Heart left ventricle (tissue), 16 donors: Measurements from ENCODE around the gene NCOA1. TPM values are rescaled to one million over a fixed set of nuclear protein-coding genes. Genes with fewer than 3 reads are reported as not detected.

Source experiments
- ATAC-seq, 4 donors: fragments of 200-7000 bp; cut with Tn5 transposase; one replicate each; pipeline ENCODE4 v1.9.1; 2020 to 2022; ENCODE audit warnings: moderate library complexity in 4 of 4, mild to moderate bottlenecking in 3 of 4, moderate number of reproducible peaks in 1 of 4
- DNase-seq, 5 donors: peaks; one replicate each; pipeline ENCODE4 v3.0.0-alpha.2; 2020
- H3K27ac ChIP-seq, 12 donors: fragments of 200-600 bp; sonication (generic) in 4 of 12; one replicate each; pipeline versions ENCODE4 v1.5.0 to v1.8.0; 2016 to 2022; ENCODE audit warnings: mild to moderate bottlenecking in 2 of 12
- H3K27me3 ChIP-seq, 9 donors: fragments of 200-600 bp; sonication (generic) in 2 of 9; one replicate each; pipeline versions ENCODE4 v1.5.1 to v1.8.0; 2016 to 2022; ENCODE audit warnings: mild to moderate bottlenecking in 3 of 9
- H3K36me3 ChIP-seq, 9 donors: fragments of 200-600 bp; sonication (generic) in 2 of 9; one replicate each; pipeline versions ENCODE4 v1.5.0 to v1.8.0; 2018 to 2022; ENCODE audit warnings: mild to moderate bottlenecking in 2 of 9
- H3K4me1 ChIP-seq, 12 donors: fragments of 200-600 bp; sonication (generic) in 4 of 12; one replicate each; pipeline versions ENCODE4 v1.5.0 to v1.8.0; 2016 to 2022; ENCODE audit warnings: mild to moderate bottlenecking in 3 of 12
- H3K4me3 ChIP-seq, 12 donors: fragments of 200-600 bp; sonication (generic) in 4 of 12; one replicate each; pipeline versions ENCODE4 v1.5.0 to v1.8.0; 2017 to 2022; ENCODE audit warnings: mild to moderate bottlenecking in 9 of 12, moderate library complexity in 4 of 12
- H3K9me3 ChIP-seq, 12 donors: fragments of 200-600 bp; sonication (generic) in 4 of 12; one replicate each; pipeline versions ENCODE4 v1.5.0 to v1.8.0; 2016 to 2022; ENCODE audit warnings: mild to moderate bottlenecking in 1 of 12
- CTCF ChIP-seq, 12 donors: fragments of 200-600 bp; sonication (generic) in 4 of 12; IDR thresholded peaks; one replicate each; pipeline versions ENCODE4 v1.5.0 to v1.8.0; 2018 to 2022; ENCODE audit warnings: antibody characterized with exemption in 12 of 12, mild to moderate bottlenecking in 5 of 12
- POLR2A ChIP-seq, 2 donors: fragments of 450-650 bp; IDR thresholded peaks; one replicate each; pipeline ENCODE4 v1.6.1; 2017; ENCODE audit warnings: antibody characterized with exemption in 2 of 2, mild to moderate bottlenecking in 2 of 2, moderate library complexity in 2 of 2
- WGBS, 4 donors: extraction: QIAGEN DNeasy Blood & Tissue Kit in 2 of 4; methylation state at CpG; one replicate each; pipeline versions ENCODE4 v1.1.5 to v1.1.7; 2013 to 2018; 5-methylcytosine and 5-hydroxymethylcytosine counted together
- intact Hi-C, 10 donors: fragments of 100-400 bp; cut with DNase I; formaldehyde crosslinking; loops; one replicate each; pipeline versions ENCODE4 v1.11.1 to v1.14.2; 2022
- polyA plus RNA-seq, 2 donors: library from polyadenylated mRNA; stranded (reverse); fragments of 200-250 nt; gene quantifications; one replicate each; pipeline ENCODE4 v1.2.3, GENCODE V29; 2013
- total RNA-seq, 9 donors: library from RNA; depleted of rRNA in 2 of 9; stranded (reverse); fragments of >200 nt in 2 of 9; fragmentation: NEBNext Ultra II Directional in 3 of 9; extraction: Animal tissue kit (Norgen Biotek cat#: 25700) in 3 of 9; gene quantifications; one replicate each; pipeline versions ENCODE4 v1.1.0 to v1.2.4, GENCODE V29; 2016 to 2023
- donor health status: ischemic (EF 13 %, LVEDD 7.1; RV severe dilation, severe dysfunction).
- donor health status: healthy with polysubstance abuse.
- donor health status: DM: no; HTN: yes; CAD: no.
- donor health status: DM: no; HTN: no; CAD: no.
- donor health status: ischemic (EF 25% LVEDD 6.9; RV normal size, moderate dysfunction).
- donor health status: ischemic (EF 25% LVEDD 5.7; RV mildly dilated, moderate dysfunction).
- donor health status: healthy.
- donor health status: DM: yes; HTN: yes; CAD: no.
- donor health status: ischemic (EF 35%, LVEDD 5.7; RV mildly dilated, moderate dysfunction).
- donor health status: nonischemic (EF 11% LVEDD 7.7; RV severe dilation, severe dysfunction).
- donor health status: DM: yes; HTN: yes; CAD: no.
- donor health status: PGD.
- donor health status: ischemic (EF 29% LVEDD 5.4; RV normal size, mild dysfunction).
- donor health status: nonischemic (EF 23%, LVEDD 6.1; RV moderate dilation, normal function).

The NCOA1 gene
- total and polyA plus RNA-seq, 11 donors = 8.5 to 42.3 (median 32.4) TPM

- DNase-seq = no peak
- Histone ChIP-seq H3K36me3 (peaks cover 0 to 6% (median 0%) of the 10 kb centered on the region in 9 donors), H3K4me3 (no peak overlapping the region), H3K27me3 (no peaks in the 10 kb centered on the region), H3K27ac (no peak overlapping the region), H3K4me1 (peaks cover 0 to 3% (median 0%) of the 10 kb centered on the region in 12 donors), H3K9me3 (peaks cover 0 to 7% (median 0%) of the 10 kb centered on the region in 12 donors)
- ATAC-seq = no peak
- WGBS, 4 donors = 94 to 99% (median 95%) methylated on average over 2 of the region's 2 CpGs
- no peak for TF ChIP-seq CTCF (IDR thresholded peaks at IDR 0.05)
- no peak for TF ChIP-seq POLR2A (IDR thresholded peaks at IDR 0.05)
- intact Hi-C loops = loop anchor here in 1 of 10 donors (10.0 kb wide), 1 partner anchor 116 kb away; no protein-coding TSS in a partner anchor
Observed at GRCh38 chr2:24551016-24551415, 60.0 kb downstream of the NCOA1 start.

- ATAC-seq (no peak), DNase-seq (no peak)
- Histone ChIP-seq H3K36me3 (peaks cover 0 to 6% (median 0%) of the 10 kb centered on the region in 9 donors), H3K9me3 (peaks cover 0 to 9% (median 0%) of the 10 kb centered on the region in 12 donors), H3K4me3 (no peak overlapping the region), H3K27ac (no peak overlapping the region), H3K27me3 (no peaks in the 10 kb centered on the region), H3K4me1 (no peaks in the 10 kb centered on the region)
- 77 to 89% (median 86%) methylated on average over 5 of the region's 5 CpGs for WGBS, 4 donors
- no peak for TF ChIP-seq POLR2A (IDR thresholded peaks at IDR 0.05)
- TF ChIP-seq CTCF (IDR thresholded peaks at IDR 0.05) = no peak
- intact Hi-C loops = loop anchor here in 1 of 10 donors (10.0 kb wide), 1 partner anchor 118 kb away; no protein-coding TSS in a partner anchor
Observed at GRCh38 chr2:24552836-24553235, 61.8 kb downstream of the NCOA1 start.

- H3K9me3 ChIP-seq = peaks cover 0 to 9% (median 0%) of the 10 kb centered on the region in 12 donors
- no peak overlapping the region for H3K27ac ChIP-seq
- no peak for DNase-seq
- H3K4me1 ChIP-seq = peaks cover 0 to 43% (median 21%) of the 10 kb centered on the region in 12 donors
- peak in 2 of 4 donors; percentile 31 to 42 for ATAC-seq
- H3K36me3 ChIP-seq = peaks cover 0 to 6% (median 0%) of the 10 kb centered on the region in 9 donors
- H3K4me3 ChIP-seq = no peak overlapping the region
- TF ChIP-seq POLR2A (IDR thresholded peaks at IDR 0.05) = no peak
- intact Hi-C loops = loop anchor here in 1 of 10 donors (10.0 kb wide), 1 partner anchor 124 kb away; no protein-coding TSS in a partner anchor
- 71 to 76% (median 74%) methylated on average over 7 of the region's 7 CpGs for whole genome bisulfite sequencing, 4 donors
- H3K27me3 ChIP-seq = no peaks in the 10 kb centered on the region
Observed at GRCh38 chr2:24558781-24559472, 67.9 kb downstream of the NCOA1 start.

- DNase-seq (no peak), ATAC-seq (peak in 3 of 4 donors; percentile 29 to 72 (median 69))
- WGBS, 4 donors = 60 to 75% (median 67%) methylated on average over 2 of the region's 2 CpGs
- no peak overlapping the region for H3K4me3 ChIP-seq
- no peak for TF ChIP-seq POLR2A (IDR thresholded peaks at IDR 0.05)
- no peak for TF ChIP-seq CTCF (IDR thresholded peaks at IDR 0.05)
- peaks cover 0 to 9% (median 0%) of the 10 kb centered on the region in 12 donors for H3K9me3 ChIP-seq
- peaks cover 0 to 8% (median 0%) of the 10 kb centered on the region in 9 donors for H3K36me3 ChIP-seq
- H3K27ac ChIP-seq = peak overlapping the region in 2 of 12 donors; percentile 13 to 19
- intact Hi-C loops = loop anchor here in 2 of 10 donors (5.0 to 10.0 kb wide), 3 partner anchors 62 to 135 kb away; no protein-coding TSS in a partner anchor
- H3K27me3 ChIP-seq = no peaks in the 10 kb centered on the region
- H3K4me1 ChIP-seq = peaks cover 0 to 43% (median 21%) of the 10 kb centered on the region in 12 donors
Observed at GRCh38 chr2:24559473-24560113, 68.5 kb downstream of the NCOA1 start.
